Activated CD4-positive, alpha-beta T cell treated with anti-CD3 and anti-CD28 coated beads, Interleukin-2, amount 10 ng/mL, durations not matched to agents 7 days and 5 days (primary cell): ENCODE data around the gene SH3TC1. TPM values are rescaled to one million over a fixed set of nuclear protein-coding genes. Genes with fewer than 3 reads are reported as not detected.

ENCODE experiments used
- CTCF ChIA-PET: fragments of 350-600 bp; sonication (Branson Sonifier 250); formaldehyde crosslinking; loops from one replicate; lab custom pipeline; 2021; ENCODE audit warnings: antibody characterized with exemption; lab: Charles Lee
- POLR2A ChIA-PET: fragments of 350-600 bp; sonication (Branson Sonifier 250); formaldehyde crosslinking; loops from one replicate; lab custom pipeline; 2021; ENCODE audit warnings: antibody characterized with exemption; lab: Charles Lee
- DNase-seq: peaks from one replicate; pipeline ENCODE4 v3.0.0-alpha.2; 2020
- H3K27ac Mint-ChIP-seq: one replicate; pipeline ENCODE4 v1.8.0; 2021; ENCODE audit warnings: mild to moderate bottlenecking, moderate library complexity, mixed read lengths
- H3K27me3 Mint-ChIP-seq: one replicate; pipeline ENCODE4 v1.8.0; 2021; ENCODE audit warnings: mixed read lengths
- H3K36me3 Mint-ChIP-seq: one replicate; pipeline ENCODE4 v1.8.0; 2021; ENCODE audit warnings: low read depth, mixed read lengths
- H3K4me1 Mint-ChIP-seq: one replicate; pipeline ENCODE4 v1.8.0; 2021; ENCODE audit warnings: mixed read lengths
- H3K4me3 Mint-ChIP-seq: one replicate; pipeline ENCODE4 v1.8.0; 2021; ENCODE audit warnings: mild to moderate bottlenecking, moderate library complexity, mixed read lengths
- H3K9me3 Mint-ChIP-seq: one replicate; pipeline ENCODE4 v1.8.0; 2021; ENCODE audit warnings: mixed read lengths
- total RNA-seq, 2 experiments: library from RNA; stranded (reverse); gene quantifications; one replicate each; pipeline ENCODE4 v1.2.3, GENCODE V29; 2021

The SH3TC1 gene
- total RNA-seq, 2 experiments from 2014 or later = 8.2 to 10.8 TPM

GRCh38 chr4:8266508-8266907 is 67.4 kb downstream of the SH3TC1 start:
- CTCF ChIA-PET = interaction anchor here (0.7 to 1.2 kb wide), 3 partner anchors 9 to 187 kb away, joined by 3 to 8 read pairs (median 3); no protein-coding TSS in a partner anchor
- POLR2A ChIA-PET = no interaction called here
- Mint-ChIP-seq H3K36me3 (no peaks in the 10 kb centered on the region), H3K4me3 (no peak overlapping the region), H3K27me3 (peaks cover 20% of the 10 kb centered on the region), H3K27ac (no peak overlapping the region), H3K9me3 (no peaks in the 10 kb centered on the region), H3K4me1 (no peaks in the 10 kb centered on the region)
- DNase-seq = no peak

- CTCF ChIA-PET = interaction anchor here (0.6 to 1.3 kb wide), 6 partner anchors 8 to 264 kb away, joined by 3 to 8 read pairs (median 3); partner anchors contain the start of gene SH3TC1
- peak; percentile 29 for DNase-seq
- H3K4me3 Mint-ChIP-seq = no peak overlapping the region
- no peaks in the 10 kb centered on the region for H3K9me3 Mint-ChIP-seq
- no peaks in the 10 kb centered on the region for H3K4me1 Mint-ChIP-seq
- peaks cover 24% of the 10 kb centered on the region for H3K27me3 Mint-ChIP-seq
- POLR2A ChIA-PET = no interaction called here
- H3K27ac Mint-ChIP-seq = no peak overlapping the region
- H3K36me3 Mint-ChIP-seq = no peaks in the 10 kb centered on the region
Measured at GRCh38 chr4:8267077-8267476, 68.0 kb downstream of the SH3TC1 start.

GRCh38 chr4:8268211-8268610 is 69.1 kb downstream of the SH3TC1 start:
- no peaks in the 10 kb centered on the region for H3K4me1 Mint-ChIP-seq
- CTCF ChIA-PET = interaction anchor here (1.2 to 1.3 kb wide), 2 partner anchors 15 to 69 kb away, joined by 3 read pairs; partner anchors contain the start of gene SH3TC1
- DNase-seq = no peak
- H3K36me3 Mint-ChIP-seq = no peaks in the 10 kb centered on the region
- H3K4me3 Mint-ChIP-seq = no peak overlapping the region
- POLR2A ChIA-PET = no interaction called here
- no peak overlapping the region for H3K27ac Mint-ChIP-seq
- H3K27me3 Mint-ChIP-seq = peaks cover 24% of the 10 kb centered on the region
- no peaks in the 10 kb centered on the region for H3K9me3 Mint-ChIP-seq

- ChIA-PET CTCF (no interaction called here), POLR2A (no interaction called here)
- Mint-ChIP-seq H3K36me3 (no peaks in the 10 kb centered on the region), H3K4me3 (no peak overlapping the region), H3K4me1 (no peaks in the 10 kb centered on the region), H3K27me3 (peaks cover 24% of the 10 kb centered on the region), H3K27ac (no peak overlapping the region), H3K9me3 (no peaks in the 10 kb centered on the region)
- no peak for DNase-seq
Measured at GRCh38 chr4:8268901-8269534, 69.9 kb downstream of the SH3TC1 start.

GRCh38 chr4:8269535-8270417 is 70.7 kb downstream of the SH3TC1 start, which contains the start of gene HTRA3:
Gene HTRA3 (plus strand): TSS chr4:8269754. CDS start chr4:8269969, 215 bp downstream.
- Mint-ChIP-seq H3K27me3 (peaks cover 24% of the 10 kb centered on the region), H3K9me3 (no peaks in the 10 kb centered on the region), H3K4me3 (no peak within 1 kb of the TSS), H3K36me3 (no peaks in the 10 kb centered on the region), H3K27ac (no peak within 1 kb of the TSS), H3K4me1 (no peaks in the 10 kb centered on the region)
- no peak for DNase-seq
- POLR2A ChIA-PET = no interaction called here
- CTCF ChIA-PET = no interaction called here

GRCh38 chr4:8270418-8270771 is 71.3 kb downstream of the SH3TC1 start:
- no peaks in the 10 kb centered on the region for H3K9me3 Mint-ChIP-seq
- no peak for DNase-seq
- ChIA-PET CTCF (no interaction called here), POLR2A (no interaction called here)
- H3K4me3 Mint-ChIP-seq = no peak overlapping the region
- H3K27me3 Mint-ChIP-seq = peaks cover 24% of the 10 kb centered on the region
- no peaks in the 10 kb centered on the region for H3K36me3 Mint-ChIP-seq
- H3K4me1 Mint-ChIP-seq = no peaks in the 10 kb centered on the region
- no peak overlapping the region for H3K27ac Mint-ChIP-seq

GRCh38 chr4:8270912-8271815 is 72.1 kb downstream of the SH3TC1 start:
- Mint-ChIP-seq H3K27me3 (peaks cover 24% of the 10 kb centered on the region), H3K36me3 (no peaks in the 10 kb centered on the region)
- POLR2A ChIA-PET = no interaction called here

GRCh38 chr4:8271821-8272220 is 72.7 kb downstream of the SH3TC1 start:
- no peak overlapping the region for H3K4me3 Mint-ChIP-seq
- CTCF ChIA-PET = no interaction called here
- no peak overlapping the region for H3K27ac Mint-ChIP-seq
- no peaks in the 10 kb centered on the region for H3K36me3 Mint-ChIP-seq
- H3K27me3 Mint-ChIP-seq = peaks cover 24% of the 10 kb centered on the region
- H3K9me3 Mint-ChIP-seq = no peaks in the 10 kb centered on the region
- POLR2A ChIA-PET = no interaction called here
- no peak for DNase-seq
- no peaks in the 10 kb centered on the region for H3K4me1 Mint-ChIP-seq

More at GRCh38 chr4:8270912-8271815, 72.1 kb downstream of the SH3TC1 start:
- Mint-ChIP-seq H3K27ac (no peak overlapping the region), H3K4me3 (no peak overlapping the region), H3K4me1 (no peaks in the 10 kb centered on the region), H3K9me3 (no peaks in the 10 kb centered on the region)
- CTCF ChIA-PET = no interaction called here
- DNase-seq = no peak

- ChIA-PET CTCF (no interaction called here), POLR2A (no interaction called here)
- Mint-ChIP-seq H3K27me3 (peaks cover 24% of the 10 kb centered on the region), H3K4me1 (no peaks in the 10 kb centered on the region), H3K4me3 (no peak overlapping the region), H3K9me3 (no peaks in the 10 kb centered on the region), H3K27ac (no peak overlapping the region), H3K36me3 (no peaks in the 10 kb centered on the region)
- no peak for DNase-seq
Measured at GRCh38 chr4:8272472-8273428, 73.7 kb downstream of the SH3TC1 start.

- Mint-ChIP-seq H3K36me3 (no peaks in the 10 kb centered on the region), H3K9me3 (no peaks in the 10 kb centered on the region), H3K4me3 (no peak overlapping the region), H3K4me1 (no peaks in the 10 kb centered on the region), H3K27ac (no peak overlapping the region), H3K27me3 (peaks cover 21% of the 10 kb centered on the region)
- CTCF ChIA-PET = no interaction called here
- POLR2A ChIA-PET = no interaction called here
- no peak for DNase-seq
Measured at GRCh38 chr4:8273450-8273849, 74.4 kb downstream of the SH3TC1 start.

- DNase-seq = no peak
- Mint-ChIP-seq H3K9me3 (no peaks in the 10 kb centered on the region), H3K27ac (peak overlapping the region; percentile 73), H3K4me1 (no peaks in the 10 kb centered on the region), H3K36me3 (no peaks in the 10 kb centered on the region), H3K4me3 (no peak overlapping the region), H3K27me3 (peaks cover 14% of the 10 kb centered on the region)
- POLR2A ChIA-PET = no interaction called here
- CTCF ChIA-PET = no interaction called here
Measured at GRCh38 chr4:8274066-8274652, 75.1 kb downstream of the SH3TC1 start.
